ENCODE results near the gene ARSA. TPM values are rescaled to one million over a fixed set of nuclear protein-coding genes. Genes with fewer than 3 reads are reported as not detected.
"Not testable (repeated sequence)": the region's sequence is repeated elsewhere in the genome, so short reads cannot be mapped to it uniquely, and the experiment has no call there.

The ARSA gene
- total RNA-seq, 1 donor from 2014 or later, result 14.6 TPM

DNA sequence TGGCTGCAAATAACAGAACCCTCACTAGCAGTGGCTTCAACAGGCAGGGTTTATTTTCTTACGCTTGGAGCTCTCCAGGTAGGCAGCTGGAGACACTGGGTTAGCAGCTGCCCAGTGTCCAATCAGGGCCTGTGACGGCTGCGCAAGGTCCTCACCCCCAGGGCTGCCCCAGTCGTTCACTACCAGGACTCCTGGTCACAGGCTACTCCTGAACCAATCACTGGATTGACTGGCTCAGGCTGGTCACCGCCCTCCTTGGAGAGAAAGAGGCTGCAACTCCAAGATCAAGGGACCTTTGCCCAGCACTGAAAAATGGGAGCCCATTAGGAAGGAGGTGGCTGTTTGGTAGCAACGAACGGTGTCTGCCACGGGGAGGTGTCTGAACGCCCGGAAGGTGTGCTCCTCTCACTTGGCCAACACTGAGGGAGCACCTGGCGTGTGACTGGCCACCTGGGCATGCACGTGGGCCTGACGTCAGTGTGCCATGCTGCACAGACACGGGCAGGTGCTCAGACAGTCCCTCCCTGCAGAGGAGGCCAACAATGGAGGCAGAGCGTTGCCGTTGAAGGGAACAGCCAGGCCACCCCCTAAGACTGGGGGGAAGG is 5.1 kb downstream of the ARSA start:
- DNase-seq (ENCODE audit: low read depth, low spot score), result no peak
- Mint-ChIP-seq H3K27me3 (ENCODE audit: low read depth) (peaks cover 34% of the 10 kb centered on the region), H3K27ac (ENCODE audit: unreplicated experiment) (no peak overlapping the region)

DNA sequence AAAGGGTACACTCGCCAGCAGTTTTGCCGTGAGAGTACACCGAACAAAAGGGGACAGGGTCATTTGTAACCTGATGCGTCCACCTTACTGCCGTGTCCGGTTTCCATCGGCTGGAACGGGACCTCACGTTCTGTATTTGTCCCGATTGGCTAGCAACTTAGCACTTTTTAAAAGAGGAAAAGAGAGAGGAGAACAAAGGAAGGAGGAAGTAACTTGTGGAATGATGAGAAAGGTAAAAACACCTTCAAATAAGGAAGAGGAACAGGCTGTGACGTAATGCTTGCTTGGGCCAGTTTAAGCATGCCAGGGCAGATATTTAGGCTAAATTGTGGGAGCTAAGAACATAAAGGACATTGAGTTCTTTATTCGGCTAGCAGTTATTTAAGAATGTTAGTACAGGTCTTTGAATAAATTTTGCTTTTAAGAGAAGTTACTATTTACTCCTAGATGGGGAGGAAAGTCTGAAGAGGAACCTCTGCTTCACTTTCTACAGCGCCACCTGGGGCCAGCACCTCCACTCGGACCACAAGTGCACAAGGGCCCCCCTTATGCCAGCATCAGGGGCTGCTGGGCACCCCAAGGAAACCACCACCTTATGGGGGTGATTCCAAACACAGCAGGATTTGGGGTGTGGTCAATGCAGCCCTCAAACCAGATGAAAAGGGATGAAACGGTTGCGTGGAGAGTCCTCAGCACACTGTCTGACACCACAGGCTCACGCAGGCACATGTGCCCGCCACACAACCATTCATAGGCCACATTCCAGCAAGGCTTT is 5.8 kb downstream of the ARSA start:
- TF ChIP-seq, protein P1, sequence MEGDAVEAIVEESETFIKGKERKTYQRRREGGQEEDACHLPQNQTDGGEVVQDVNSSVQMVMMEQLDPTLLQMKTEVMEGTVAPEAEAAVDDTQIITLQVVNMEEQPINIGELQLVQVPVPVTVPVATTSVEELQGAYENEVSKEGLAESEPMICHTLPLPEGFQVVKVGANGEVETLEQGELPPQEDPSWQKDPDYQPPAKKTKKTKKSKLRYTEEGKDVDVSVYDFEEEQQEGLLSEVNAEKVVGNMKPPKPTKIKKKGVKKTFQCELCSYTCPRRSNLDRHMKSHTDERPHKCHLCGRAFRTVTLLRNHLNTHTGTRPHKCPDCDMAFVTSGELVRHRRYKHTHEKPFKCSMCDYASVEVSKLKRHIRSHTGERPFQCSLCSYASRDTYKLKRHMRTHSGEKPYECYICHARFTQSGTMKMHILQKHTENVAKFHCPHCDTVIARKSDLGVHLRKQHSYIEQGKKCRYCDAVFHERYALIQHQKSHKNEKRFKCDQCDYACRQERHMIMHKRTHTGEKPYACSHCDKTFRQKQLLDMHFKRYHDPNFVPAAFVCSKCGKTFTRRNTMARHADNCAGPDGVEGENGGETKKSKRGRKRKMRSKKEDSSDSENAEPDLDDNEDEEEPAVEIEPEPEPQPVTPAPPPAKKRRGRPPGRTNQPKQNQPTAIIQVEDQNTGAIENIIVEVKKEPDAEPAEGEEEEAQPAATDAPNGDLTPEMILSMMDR (conservative IDR thresholded peaks at IDR 0.05), result no peak
- H3K4me1 Mint-ChIP-seq, result peaks cover 24% of the 10 kb centered on the region
- peak overlapping the region; percentile 35 for H3K4me3 Mint-ChIP-seq
- H3K27me3 Mint-ChIP-seq (ENCODE audit: low read depth), result peaks cover 34% of the 10 kb centered on the region
- DNase-seq (ENCODE audit: low read depth, low spot score), result no peak
- H3K36me3 Mint-ChIP-seq (ENCODE audit: low read depth), result no peaks in the 10 kb centered on the region
- no peak overlapping the region for H3K27ac Mint-ChIP-seq (ENCODE audit: unreplicated experiment)
- H3K9me3 Mint-ChIP-seq, result no peaks in the 10 kb centered on the region

More for the DNA sequence above, 5.1 kb downstream of the ARSA start:
- TF ChIP-seq, protein P1 (conservative IDR thresholded peaks at IDR 0.05), result no peak
- Mint-ChIP-seq H3K4me1 (peaks cover 24% of the 10 kb centered on the region), H3K9me3 (no peaks in the 10 kb centered on the region), H3K4me3 (no peak overlapping the region), H3K36me3 (ENCODE audit: low read depth) (no peaks in the 10 kb centered on the region)

DNA sequence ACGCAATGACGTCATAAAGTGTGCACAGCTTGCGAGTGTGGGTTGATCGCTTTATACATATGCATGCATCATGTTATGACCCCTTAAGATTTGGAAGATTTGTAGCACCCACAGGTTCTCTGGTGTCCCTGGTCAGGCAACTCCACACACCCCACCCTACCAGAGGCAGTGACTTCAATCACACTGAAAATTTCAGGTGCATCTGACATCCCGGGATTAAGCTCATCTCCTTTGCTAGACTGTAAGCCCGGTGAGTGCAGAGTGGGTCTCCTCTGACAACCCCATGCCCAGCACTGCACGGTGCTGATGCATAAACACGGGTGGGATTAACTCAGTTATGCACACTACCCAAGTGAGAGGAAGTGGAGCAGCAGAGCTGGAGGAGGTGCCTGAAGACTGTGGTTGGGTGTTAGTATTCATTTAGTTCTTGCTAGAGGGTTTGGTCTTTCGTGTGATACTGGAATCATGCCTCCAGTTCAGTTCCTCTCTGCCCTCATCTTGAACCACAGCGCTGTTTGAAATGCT is 6.5 kb downstream of the ARSA start:
- Mint-ChIP-seq H3K4me3 (peak overlapping the region; percentile 76), H3K4me1 (peaks cover 24% of the 10 kb centered on the region), H3K9me3 (no peaks in the 10 kb centered on the region), H3K36me3 (ENCODE audit: low read depth) (no peaks in the 10 kb centered on the region), H3K27ac (ENCODE audit: unreplicated experiment) (no peak overlapping the region), H3K27me3 (ENCODE audit: low read depth) (peaks cover 34% of the 10 kb centered on the region)
- no peak for DNase-seq (ENCODE audit: low read depth, low spot score)
- TF ChIP-seq, protein P1 (conservative IDR thresholded peaks at IDR 0.05), result no peak

DNA sequence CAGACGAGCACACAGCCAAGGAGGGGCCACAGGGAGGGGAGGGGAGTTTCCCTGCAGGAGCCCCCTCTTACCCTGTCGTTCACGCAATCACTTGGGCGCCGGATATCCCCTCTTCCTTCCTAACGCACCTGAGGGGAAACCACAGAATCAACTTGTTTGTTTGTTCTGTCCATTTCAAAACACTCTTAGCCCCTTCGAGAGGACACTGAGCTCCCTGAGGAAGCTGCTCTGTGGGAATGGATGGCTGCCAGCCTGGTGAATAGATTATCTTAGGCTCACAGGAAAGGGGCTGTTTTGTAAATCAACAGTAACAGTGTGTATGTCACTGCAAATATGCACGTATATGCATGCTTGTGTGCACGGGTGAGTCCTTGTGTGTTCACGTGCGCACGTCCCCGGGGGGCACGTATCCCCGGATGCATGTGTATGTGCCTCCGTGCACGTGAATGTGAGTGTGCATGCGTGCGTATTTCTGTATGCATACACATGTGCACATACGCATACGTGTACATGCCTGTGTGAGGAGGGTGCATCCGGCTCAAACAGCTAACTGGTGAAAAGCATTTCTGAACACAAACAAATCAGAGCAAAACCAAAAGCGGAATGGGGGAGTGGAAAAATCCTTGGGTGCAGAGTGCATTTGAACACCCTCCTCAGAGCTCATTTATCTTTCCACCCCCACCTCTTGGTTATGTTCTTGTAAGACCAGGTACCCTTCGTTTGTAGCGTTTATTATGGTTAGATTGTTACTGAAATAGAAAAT is 7.2 kb downstream of the ARSA start:
- Mint-ChIP-seq H3K27ac (ENCODE audit: unreplicated experiment) (no peak overlapping the region), H3K4me1 (peaks cover 24% of the 10 kb centered on the region), H3K9me3 (no peaks in the 10 kb centered on the region), H3K27me3 (ENCODE audit: low read depth) (peaks cover 34% of the 10 kb centered on the region), H3K4me3 (peak overlapping the region; percentile 76), H3K36me3 (ENCODE audit: low read depth) (no peaks in the 10 kb centered on the region)
- TF ChIP-seq, protein P1 (conservative IDR thresholded peaks at IDR 0.05), result no peak
- no peak for DNase-seq (ENCODE audit: low read depth, low spot score)

DNA sequence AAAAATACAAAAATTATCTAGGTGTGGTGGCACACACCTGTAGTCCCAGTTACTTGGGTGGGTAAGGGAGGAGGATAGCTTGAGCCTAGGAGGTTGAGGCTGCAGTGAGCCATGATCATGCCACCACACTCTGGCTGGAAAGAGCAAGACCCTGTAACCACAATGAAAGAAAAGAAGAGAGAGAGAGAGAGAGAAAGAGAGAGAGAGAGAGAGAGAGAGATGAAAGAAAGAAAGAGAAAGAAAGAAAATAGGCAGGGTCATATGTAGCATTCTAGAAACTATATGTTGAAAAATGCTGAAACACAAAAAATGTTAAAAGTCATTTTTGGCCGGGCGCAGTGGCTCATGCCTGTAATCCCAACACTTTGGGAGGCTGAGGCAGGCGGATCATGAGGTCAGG is 13.7 kb downstream of the ARSA start:
- not testable (repeated sequence) for H3K9me3 Mint-ChIP-seq; DNase-seq (ENCODE audit: low read depth, low spot score); H3K4me1 Mint-ChIP-seq; H3K36me3 Mint-ChIP-seq (ENCODE audit: low read depth); H3K27ac Mint-ChIP-seq (ENCODE audit: unreplicated experiment); H3K4me3 Mint-ChIP-seq
- H3K27me3 Mint-ChIP-seq (ENCODE audit: low read depth), result peaks cover 12% of the 10 kb centered on the region

Data from neural crest cell (in vitro differentiated cells).